ENCODE results near the gene KIAA1191.

KIAA1191 gene

GRCh38 chr5:176359658-176360057 lies 1.9 kb downstream of the KIAA1191 start:
- no peak for DNase-seq (ENCODE audit: extremely low spot score)
- TF ChIP-seq CTCF (IDR thresholded peaks at IDR 0.05; ENCODE audit: control extremely low read depth, extremely low read depth, low read depth, missing control alignments) = no peak
- ChIA-PET CTCF (interaction anchor here (1.2 kb wide), 1 partner anchor 10 kb away, joined by 3 read pairs; no protein-coding TSS in a partner anchor), POLR2A (no interaction called here)

- DNase-seq (ENCODE audit: extremely low spot score) = no peak
- no peak for TF ChIP-seq CTCF (IDR thresholded peaks at IDR 0.05; ENCODE audit: control extremely low read depth, extremely low read depth, low read depth, missing control alignments)
- ChIA-PET POLR2A (no interaction called here), CTCF (interaction anchor here (1.3 kb wide), 1 partner anchor 34 kb away, joined by 3 read pairs; no protein-coding TSS in a partner anchor)
Measured at GRCh38 chr5:176356179-176356566, 5.4 kb downstream of the KIAA1191 start.

- CTCF ChIA-PET = interaction anchor here (1.3 to 1.5 kb wide), 3 partner anchors 12 to 35 kb away, joined by 3 to 5 read pairs (median 4); no protein-coding TSS in a partner anchor
Measured at GRCh38 chr5:176355400-176356178, 6.0 kb downstream of the KIAA1191 start.

GRCh38 chr5:176353533-176353932 lies 8.0 kb downstream of the KIAA1191 start:
- TF ChIP-seq CTCF (IDR thresholded peaks at IDR 0.05; ENCODE audit: control extremely low read depth, extremely low read depth, low read depth, missing control alignments) = no peak
- DNase-seq (ENCODE audit: extremely low spot score) = no peak
- POLR2A ChIA-PET = interaction anchor here (3.3 kb wide), 1 partner anchor 8 kb away, joined by 34 read pairs; the partner anchor contains the start of gene KIAA1191
- CTCF ChIA-PET = interaction anchor here (1.0 to 1.5 kb wide), 5 partner anchors 8 to 307 kb away, joined by 3 to 5 read pairs (median 3); no protein-coding TSS in a partner anchor

More at GRCh38 chr5:176355400-176356178, 6.0 kb downstream of the KIAA1191 start:
- POLR2A ChIA-PET = no interaction called here
- DNase-seq (ENCODE audit: extremely low spot score) = no peak
- no peak for TF ChIP-seq CTCF (IDR thresholded peaks at IDR 0.05; ENCODE audit: control extremely low read depth, extremely low read depth, low read depth, missing control alignments)

- ChIA-PET POLR2A (interaction anchor here (0.6 to 3.3 kb wide), 3 partner anchors 10 to 601 kb away, joined by 3 to 34 read pairs (median 3); partner anchors contain the start of gene KIAA1191), CTCF (no interaction called here)
- TF ChIP-seq CTCF (IDR thresholded peaks at IDR 0.05; ENCODE audit: control extremely low read depth, extremely low read depth, low read depth, missing control alignments) = no peak
- no peak for DNase-seq (ENCODE audit: extremely low spot score)
Measured at GRCh38 chr5:176352116-176352878, 9.3 kb downstream of the KIAA1191 start.

- CTCF ChIA-PET = interaction anchor here (0.9 kb wide), 1 partner anchor 9 kb away, joined by 4 read pairs; no protein-coding TSS in a partner anchor
- no peak for TF ChIP-seq CTCF (IDR thresholded peaks at IDR 0.05; ENCODE audit: control extremely low read depth, extremely low read depth, low read depth, missing control alignments)
- DNase-seq (ENCODE audit: extremely low spot score) = no peak
- POLR2A ChIA-PET = interaction anchor here (3.3 kb wide), 1 partner anchor 12 kb away, joined by 34 read pairs; the partner anchor contains the start of gene KIAA1191
Measured at GRCh38 chr5:176350416-176350815, 11.1 kb downstream of the KIAA1191 start.

All from GM10248 (cell line).